KOPT-K1 (cell line): ENCODE data around the gene PAK3.

Source experiments
- H3K27ac ChIP-seq: fragments of 200-600 bp; sonication (generic); 2 replicates; pipeline ENCODE4 v1.5.1; 2016; ENCODE audit warnings: antibody characterized with exemption, mild to moderate bottlenecking, low read depth, low read length; ENCODE audit not compliant: poor library complexity, severe bottlenecking
- H3K36me3 ChIP-seq: fragments of 200-600 bp; sonication (generic); 2 replicates; pipeline ENCODE4 v1.5.1; 2017; ENCODE audit warnings: antibody characterized with exemption, mild to moderate bottlenecking, low read length, moderate library complexity; ENCODE audit not compliant: insufficient read depth
- H3K9me3 ChIP-seq: fragments of 200-600 bp; sonication (generic); 2 replicates; pipeline ENCODE4 v1.5.1; 2017; ENCODE audit warnings: antibody characterized with exemption, low read length, mild to moderate bottlenecking; ENCODE audit not compliant: insufficient read depth, poor library complexity, severe bottlenecking

The PAK3 gene

DNA sequence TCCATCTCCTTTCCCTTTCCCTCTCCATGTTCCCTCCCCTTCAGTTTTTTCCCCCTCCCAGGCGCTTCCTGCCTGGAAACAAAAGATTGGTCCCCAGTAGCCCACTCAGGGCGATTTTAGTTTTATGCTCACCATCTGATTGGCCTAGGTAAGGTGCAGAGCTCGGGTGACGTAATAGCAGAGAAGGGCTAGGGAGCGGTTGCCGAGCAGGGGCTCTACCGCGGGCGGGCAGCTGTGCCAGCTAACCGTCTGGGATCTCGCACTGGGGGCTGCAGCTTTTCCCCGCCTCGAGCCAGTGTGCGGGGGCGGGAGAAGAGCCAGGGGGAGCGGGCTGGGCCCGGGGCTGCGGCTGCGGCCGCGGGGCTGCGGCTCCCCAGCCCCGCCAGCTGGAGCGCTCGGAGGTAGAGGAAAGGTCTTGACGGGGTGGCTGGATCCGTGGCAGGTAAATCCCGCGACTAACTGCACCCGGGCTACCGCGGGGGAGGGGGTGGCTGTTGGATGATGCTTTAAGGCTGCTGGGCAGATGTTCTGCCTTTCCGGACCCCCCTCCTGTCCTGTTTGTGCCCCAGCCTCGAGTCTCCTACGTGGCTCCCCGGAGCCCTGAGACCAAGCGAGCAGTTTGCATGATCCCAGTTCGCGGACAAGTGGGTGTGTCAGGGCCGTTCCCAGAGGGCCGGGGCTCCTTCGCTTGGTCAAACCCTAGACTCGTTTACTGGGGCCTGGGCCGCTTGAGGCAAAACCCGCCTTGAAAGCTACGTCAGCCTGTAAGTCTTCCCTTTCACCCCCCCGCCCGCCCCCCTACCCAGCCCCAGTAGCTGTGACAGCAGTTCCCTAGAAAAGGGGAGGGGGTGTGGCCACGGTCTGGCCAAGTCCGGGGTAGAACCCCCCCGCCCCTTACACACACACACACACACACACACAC is at the start of gene PAK3:
Gene PAK3 (plus strand): TSS at position 218 of the 922 bp plus-strand sequence. CDS start 26,913 bp downstream, outside the sequence.
- Histone ChIP-seq H3K36me3 (no peaks in the 10 kb centered on the region), H3K9me3 (no peaks in the 10 kb centered on the region), H3K27ac (no peak within 1 kb of the TSS)

- H3K9me3 ChIP-seq = no peaks in the 10 kb centered on the region
- H3K27ac ChIP-seq = no peak overlapping the region
These were observed 48.4 kb upstream of the PAK3 start for GRCh38 chrX:111047575-111047974.

DNA sequence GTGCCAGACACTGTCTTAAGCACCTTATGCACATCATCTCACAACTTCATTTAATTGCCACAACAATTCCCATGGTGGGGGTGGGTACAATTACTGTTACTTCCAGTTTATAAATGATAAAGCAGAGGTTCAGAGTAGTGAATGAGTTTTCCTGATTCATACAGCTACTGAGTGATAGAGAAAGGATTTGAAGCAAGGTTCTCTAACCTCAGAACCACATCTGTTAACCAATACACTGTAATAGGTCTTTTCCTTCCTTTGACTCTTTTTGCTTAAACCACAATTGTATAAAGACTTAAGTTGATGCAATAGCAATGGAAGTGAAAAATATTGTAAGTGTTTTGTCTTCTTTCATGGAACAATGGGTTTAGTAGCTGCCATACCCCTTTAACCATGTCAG is 43.5 kb upstream of the PAK3 start:
- H3K27ac ChIP-seq = no peak overlapping the region
- H3K9me3 ChIP-seq = no peaks in the 10 kb centered on the region
- H3K36me3 ChIP-seq = no peaks in the 10 kb centered on the region

More at GRCh38 chrX:111047575-111047974, 48.4 kb upstream of the PAK3 start:
- H3K36me3 ChIP-seq = no peaks in the 10 kb centered on the region

DNA sequence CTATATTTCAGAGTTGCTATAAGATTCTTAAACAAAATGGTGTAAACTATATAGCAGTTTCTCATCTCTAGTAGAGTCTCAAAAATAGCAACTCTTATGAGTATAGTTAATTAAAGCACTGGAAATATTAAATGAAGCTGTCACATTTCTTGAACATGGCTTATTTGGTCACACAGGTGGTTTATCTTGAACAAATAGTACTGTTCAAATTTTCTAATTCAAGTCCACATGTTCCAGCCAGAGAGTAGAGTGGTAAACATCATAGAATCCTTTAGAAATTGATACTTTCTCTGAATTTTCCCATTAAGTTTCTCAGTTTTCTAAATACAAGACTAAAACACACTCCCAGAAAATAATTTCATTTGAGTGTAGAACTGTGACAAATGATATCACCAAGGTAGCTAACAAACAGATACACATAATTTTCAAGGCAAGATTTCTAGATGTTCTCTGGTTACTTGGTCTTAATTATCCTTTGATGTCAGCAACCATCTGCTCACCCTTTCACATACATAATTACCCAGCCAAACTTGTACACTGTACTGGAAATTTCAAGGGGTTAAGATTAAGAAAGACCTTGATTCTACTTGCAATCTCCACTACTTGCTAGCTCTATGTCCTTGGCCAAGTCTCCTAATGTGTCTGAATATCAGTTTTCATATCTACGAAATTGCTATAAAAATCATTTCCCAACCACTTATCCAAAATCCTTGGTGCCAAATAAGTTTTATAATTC is 24.3 kb upstream of the PAK3 start:
- no peaks in the 10 kb centered on the region for H3K9me3 ChIP-seq
- no peak overlapping the region for H3K27ac ChIP-seq
- no peaks in the 10 kb centered on the region for H3K36me3 ChIP-seq

DNA sequence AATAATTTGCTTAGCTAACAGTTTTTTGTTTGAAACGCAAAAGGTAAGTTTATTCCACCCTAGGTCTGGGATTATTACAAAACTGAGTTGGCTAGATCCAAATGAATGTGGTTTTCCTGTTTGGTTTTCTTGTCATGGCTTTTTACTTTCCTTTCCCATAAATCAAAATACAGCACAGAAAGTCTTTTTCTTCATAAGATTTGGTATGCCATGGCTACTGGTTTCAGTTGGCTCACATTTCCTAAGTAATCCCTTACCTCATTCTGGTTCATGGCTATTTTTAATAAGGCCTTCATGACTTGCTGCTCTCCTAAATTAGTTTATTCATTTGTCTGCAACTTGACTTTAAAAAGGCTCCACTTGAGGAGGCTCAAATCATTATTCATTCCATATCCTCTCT is 12.9 kb upstream of the PAK3 start:
- H3K9me3 ChIP-seq = no peaks in the 10 kb centered on the region
- no peak overlapping the region for H3K27ac ChIP-seq
- no peaks in the 10 kb centered on the region for H3K36me3 ChIP-seq

- Histone ChIP-seq H3K27ac (no peak overlapping the region), H3K9me3 (no peaks in the 10 kb centered on the region), H3K36me3 (no peaks in the 10 kb centered on the region)
These were observed 9.4 kb upstream of the PAK3 start for GRCh38 chrX:111086591-111087006.

- Histone ChIP-seq H3K9me3 (no peaks in the 10 kb centered on the region), H3K27ac (no peak overlapping the region), H3K36me3 (no peaks in the 10 kb centered on the region)
These were observed 7.4 kb upstream of the PAK3 start for GRCh38 chrX:111088628-111089027.

GRCh38 chrX:111090458-111090857 is 5.5 kb upstream of the PAK3 start:
- no peaks in the 10 kb centered on the region for H3K9me3 ChIP-seq

DNA sequence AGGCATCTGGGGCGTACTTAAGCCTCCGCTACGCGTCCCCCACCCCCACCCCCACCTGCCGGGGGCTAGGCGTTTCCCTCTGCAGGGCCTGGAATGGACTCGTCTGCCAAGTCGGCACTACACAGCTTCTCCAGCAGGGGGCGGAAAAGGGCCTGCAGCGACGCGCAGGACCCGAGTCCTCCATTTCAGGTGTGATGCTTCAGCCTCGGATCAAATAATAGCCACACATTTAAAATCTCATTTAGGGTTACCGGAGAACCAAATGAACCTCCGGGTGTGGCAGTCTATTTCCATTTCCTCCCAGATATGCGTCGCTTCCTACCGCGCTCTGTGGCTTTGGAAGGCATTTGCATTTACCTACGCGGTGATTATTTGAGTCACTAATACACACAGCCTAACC is 2.9 kb downstream of the PAK3 start:
- Histone ChIP-seq H3K27ac (no peak overlapping the region), H3K9me3 (no peaks in the 10 kb centered on the region), H3K36me3 (no peaks in the 10 kb centered on the region)

More at GRCh38 chrX:111090458-111090857, 5.5 kb upstream of the PAK3 start:
- Histone ChIP-seq H3K36me3 (no peaks in the 10 kb centered on the region), H3K27ac (no peak overlapping the region)

GRCh38 chrX:111100191-111100590 is 4.2 kb downstream of the PAK3 start:
- Histone ChIP-seq H3K36me3 (no peaks in the 10 kb centered on the region), H3K9me3 (no peaks in the 10 kb centered on the region)

GRCh38 chrX:111101580-111101979 is 5.6 kb downstream of the PAK3 start:
- Histone ChIP-seq H3K36me3 (no peaks in the 10 kb centered on the region), H3K9me3 (no peaks in the 10 kb centered on the region), H3K27ac (no peak overlapping the region)

More at GRCh38 chrX:111100191-111100590, 4.2 kb downstream of the PAK3 start:
- no peak overlapping the region for H3K27ac ChIP-seq

- Histone ChIP-seq H3K9me3 (no peaks in the 10 kb centered on the region), H3K27ac (no peak overlapping the region), H3K36me3 (no peaks in the 10 kb centered on the region)
These were observed 6.6 kb downstream of the PAK3 start for GRCh38 chrX:111102636-111103035.

DNA sequence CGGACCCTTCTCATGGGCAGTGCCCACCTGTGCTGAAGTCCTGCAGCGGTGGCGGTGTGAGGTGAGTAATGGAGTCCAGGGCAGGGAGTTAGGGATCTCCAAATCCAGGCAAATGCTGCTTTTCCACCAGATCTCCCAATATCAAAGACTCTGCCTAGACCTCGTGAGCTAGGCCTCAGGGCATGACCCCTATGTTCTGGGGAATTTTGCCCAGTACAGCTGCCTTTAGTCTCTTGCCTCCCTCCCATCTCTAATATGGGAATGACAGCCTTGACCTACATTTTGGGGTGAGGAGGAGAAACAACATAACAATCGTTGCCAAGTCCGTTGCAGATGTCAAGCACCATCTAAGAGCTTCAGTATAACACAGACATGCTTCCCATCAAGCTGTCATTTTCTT is 7.3 kb downstream of the PAK3 start:
- Histone ChIP-seq H3K27ac (no peak overlapping the region), H3K36me3 (no peaks in the 10 kb centered on the region), H3K9me3 (no peaks in the 10 kb centered on the region)

DNA sequence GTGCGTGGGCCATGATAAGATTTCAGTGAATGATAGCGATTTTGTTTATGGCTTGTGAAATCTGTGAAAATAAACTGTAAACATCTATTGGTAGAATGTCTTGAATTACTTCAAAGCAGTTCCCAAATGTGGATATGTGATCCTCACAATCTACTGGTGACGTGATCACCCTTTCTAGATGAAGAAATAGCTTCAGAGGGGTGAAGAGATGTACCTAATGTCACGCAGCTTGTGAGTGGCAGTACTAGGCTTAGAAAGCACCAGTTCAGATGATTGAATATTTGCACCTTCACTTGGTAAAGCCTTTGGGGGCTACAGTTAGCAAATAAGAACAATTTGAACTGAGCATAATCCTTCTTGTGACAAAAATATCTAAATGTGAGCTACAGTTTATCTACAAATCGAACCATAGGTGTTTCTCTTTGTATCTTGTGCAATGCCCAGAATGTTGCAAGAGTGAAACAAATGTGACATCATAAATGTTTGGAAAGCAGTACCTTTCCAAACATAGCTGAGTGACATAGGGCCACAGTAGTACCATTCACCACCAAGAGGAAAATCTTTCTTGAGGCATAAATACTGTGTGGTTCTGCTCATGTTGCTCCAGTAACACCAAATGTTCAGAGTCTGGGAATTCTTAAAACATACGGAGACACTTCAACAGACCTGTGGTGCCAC is 14.2 kb downstream of the PAK3 start:
- no peak overlapping the region for H3K27ac ChIP-seq
- no peaks in the 10 kb centered on the region for H3K9me3 ChIP-seq
- H3K36me3 ChIP-seq = no peaks in the 10 kb centered on the region

DNA sequence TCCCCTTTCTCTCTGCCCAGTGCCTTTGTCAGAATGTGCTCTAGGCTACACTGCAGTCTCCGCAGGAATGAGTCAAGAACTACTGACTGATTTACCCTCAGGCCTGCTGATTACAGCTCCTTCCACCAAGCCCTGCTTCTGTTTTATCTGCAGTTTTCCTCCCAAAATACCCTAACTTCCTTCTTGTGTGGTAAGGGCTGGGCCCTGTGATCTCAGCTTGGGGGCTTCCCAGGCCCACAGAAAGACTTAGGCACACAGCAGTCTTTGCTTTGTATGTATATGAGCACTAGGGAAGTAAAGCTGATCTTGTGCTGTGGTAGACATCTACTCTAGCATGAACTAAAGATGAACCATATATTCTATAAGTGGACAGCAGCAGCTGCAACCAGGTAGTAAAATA is 18.8 kb downstream of the PAK3 start:
- Histone ChIP-seq H3K36me3 (no peaks in the 10 kb centered on the region), H3K9me3 (no peaks in the 10 kb centered on the region), H3K27ac (no peak overlapping the region)
